Lung microvascular endothelial cell (primary cell): Measurements from ENCODE around the gene ATP1B2. TPM values are rescaled to one million over a fixed set of nuclear protein-coding genes. Genes with fewer than 3 reads are reported as not detected.
A peak's percentile ranks its signal among the peaks of the same experiment; 100 is the strongest.
"Not testable (repeated sequence)": the region's sequence is repeated elsewhere in the genome, so short reads cannot be mapped to it uniquely, and the experiment has no call there.

ENCODE experiments used
- DNase-seq, 2 donors: peaks; one replicate each; pipeline versions ENCODE4 v3.0.0 to v3.0.0-alpha.2; 2010; ENCODE audit warnings: low read depth in 2 of 2
- total RNA-seq: library from RNA; depleted of rRNA; stranded (reverse); fragments of >200 nt; gene quantifications from 2 replicates; pipeline ENCODE4 v1.2.1, GENCODE V29; 2014

The ATP1B2 gene
- total RNA-seq, 1 donor from 2014 or later = not detected

GRCh38 chr17:7633093-7633492 is 17.6 kb upstream of the ATP1B2 start:
- DNase-seq = no peak

- DNase-seq = peak; percentile 52 to 58
Observed at GRCh38 chr17:7634384-7634783, 16.3 kb upstream of the ATP1B2 start.

GRCh38 chr17:7636163-7636562 is 14.6 kb upstream of the ATP1B2 start:
- DNase-seq = no peak

- DNase-seq = no peak
Observed at GRCh38 chr17:7640783-7641182, 9.9 kb upstream of the ATP1B2 start.

- not testable (repeated sequence) for DNase-seq
Observed at GRCh38 chr17:7641635-7642034, 9.1 kb upstream of the ATP1B2 start.

- DNase-seq = no peak
Observed at GRCh38 chr17:7644775-7645174, 6.0 kb upstream of the ATP1B2 start.

GRCh38 chr17:7646457-7646856 is 4.3 kb upstream of the ATP1B2 start:
- no peak for DNase-seq

- DNase-seq = no peak
Observed at GRCh38 chr17:7647018-7647417, 3.7 kb upstream of the ATP1B2 start.

GRCh38 chr17:7651097-7651664 is 455 bp downstream of the ATP1B2 start:
- no peak for DNase-seq

GRCh38 chr17:7651665-7652387 is 1.1 kb downstream of the ATP1B2 start:
- DNase-seq = no peak

- DNase-seq = no peak
Observed at GRCh38 chr17:7652388-7653356, 1.9 kb downstream of the ATP1B2 start.

- DNase-seq = no peak
Observed at GRCh38 chr17:7654832-7655540, 4.3 kb downstream of the ATP1B2 start.

- no peak for DNase-seq
Observed at GRCh38 chr17:7655541-7655840, 4.8 kb downstream of the ATP1B2 start.

GRCh38 chr17:7656958-7657609 is 6.4 kb downstream of the ATP1B2 start:
- DNase-seq = no peak

GRCh38 chr17:7667656-7668406 is 17.1 kb downstream of the ATP1B2 start:
- DNase-seq = no peak

- DNase-seq = no peak
Observed at GRCh38 chr17:7668482-7668881, 17.8 kb downstream of the ATP1B2 start.

GRCh38 chr17:7673239-7673638 is 22.5 kb downstream of the ATP1B2 start:
- DNase-seq = no peak

- no peak for DNase-seq
Observed at GRCh38 chr17:7674934-7675333, 24.2 kb downstream of the ATP1B2 start.

- no peak for DNase-seq
Observed at GRCh38 chr17:7676533-7676932, 25.8 kb downstream of the ATP1B2 start.

GRCh38 chr17:7677388-7678067 is 26.8 kb downstream of the ATP1B2 start:
- peak in 1 of 2 donors; percentile 83 for DNase-seq
